A673 (cell line): ENCODE data around the gene SETX. TPM values are rescaled to one million over a fixed set of nuclear protein-coding genes. Genes with fewer than 3 reads are reported as not detected.

Source experiments
- BruUV-seq: library from RNA; stranded (reverse); fragments of 400-500 nt; replicated peaks from 2 replicates; lab custom pipeline; 2021; lab: Mats Ljungman, UMichigan
- CTCF ChIA-PET: fragments of 300-600 bp; sonication (Branson Sonifier 250); formaldehyde crosslinking; loops from one replicate; lab custom pipeline; 2022; ENCODE audit warnings: antibody characterized with exemption; lab: Charles Lee
- POLR2A ChIA-PET: fragments of 300-600 bp; sonication (Branson Sonifier 250); formaldehyde crosslinking; loops from one replicate; lab custom pipeline; 2022; ENCODE audit warnings: antibody characterized with exemption; ENCODE audit not compliant: low non-redundant PET; lab: Charles Lee
- DNase-seq: peaks from one replicate; pipeline ENCODE4 v3.0.0-alpha.2; 2015; ENCODE audit warnings: low spot score
- H3K27ac ChIP-seq: fragments of 200-600 bp; sonication (generic); 2 replicates; pipeline ENCODE4 v1.5.1; 2016; ENCODE audit warnings: mixed run types, low read depth, mild to moderate bottlenecking, mixed read lengths, antibody characterized with exemption, low read length; ENCODE audit not compliant: poor library complexity, severe bottlenecking
- H3K27me3 ChIP-seq: fragments of 200-600 bp; sonication (generic); replicated peaks from 2 replicates; pipeline ENCODE4 v1.6.1; 2017; ENCODE audit warnings: mixed run types, low read depth, mild to moderate bottlenecking, mixed read lengths, antibody characterized with exemption, low read length; ENCODE audit not compliant: insufficient read depth, poor library complexity
- H3K36me3 ChIP-seq: fragments of 200-600 bp; sonication (generic); 2 replicates; pipeline ENCODE4 v1.6.1; 2016; ENCODE audit warnings: mixed run types, mild to moderate bottlenecking, mixed read lengths, antibody characterized with exemption, low read length; ENCODE audit not compliant: insufficient read depth, poor library complexity, severe bottlenecking
- H3K4me1 ChIP-seq: fragments of 200-600 bp; sonication (generic); 2 replicates; pipeline ENCODE4 v1.6.1; 2017; ENCODE audit warnings: mixed run types, mild to moderate bottlenecking, mixed read lengths, antibody characterized with exemption, low read length; ENCODE audit not compliant: insufficient read depth, poor library complexity, severe bottlenecking
- H3K4me3 ChIP-seq: fragments of 200-600 bp; sonication (generic); 2 replicates; pipeline ENCODE4 v1.5.1; 2016; ENCODE audit warnings: low read depth, mixed run types, mild to moderate bottlenecking, mixed read lengths, low read length; ENCODE audit not compliant: poor library complexity, severe bottlenecking
- H3K9me3 ChIP-seq: fragments of 200-600 bp; sonication (generic); 2 replicates; pipeline ENCODE4 v1.6.1; 2016; ENCODE audit warnings: mixed run types, low read depth, mild to moderate bottlenecking, mixed read lengths, antibody characterized with exemption, low read length; ENCODE audit not compliant: poor library complexity, severe bottlenecking
- EZH2 ChIP-seq: fragments of 200-600 bp; sonication (generic); IDR thresholded peaks from 2 replicates; pipeline ENCODE4 v1.6.1; 2017; ENCODE audit warnings: borderline replicate concordance, low read depth, mild to moderate bottlenecking, mixed read lengths, antibody characterized with exemption, low read length; ENCODE audit not compliant: poor library complexity, severe bottlenecking
- intact Hi-C: fragments of 100-400 bp; cut with micrococcal nuclease; formaldehyde crosslinking; loops from one replicate; pipeline ENCODE4 v1.10.0; 2022; ENCODE audit not compliant: unreplicated experiment
- total RNA-seq: library from RNA; stranded (reverse); gene quantifications from 2 replicates; pipeline ENCODE4 v1.2.3, GENCODE V29; 2021
- TF ChIP-seq, protein P1 (sequence below): fragments of 300-800, 200-600 bp; sonication (generic); conservative IDR thresholded peaks from 2 replicates; pipeline ENCODE4 v1.5.1; 2017; ENCODE audit warnings: low read depth, mild to moderate bottlenecking, antibody characterized with exemption, low read length, moderate library complexity, mixed read lengths

Gene SETX
- total RNA-seq, 1 experiment from 2014 or later = 41.4 TPM

DNA sequence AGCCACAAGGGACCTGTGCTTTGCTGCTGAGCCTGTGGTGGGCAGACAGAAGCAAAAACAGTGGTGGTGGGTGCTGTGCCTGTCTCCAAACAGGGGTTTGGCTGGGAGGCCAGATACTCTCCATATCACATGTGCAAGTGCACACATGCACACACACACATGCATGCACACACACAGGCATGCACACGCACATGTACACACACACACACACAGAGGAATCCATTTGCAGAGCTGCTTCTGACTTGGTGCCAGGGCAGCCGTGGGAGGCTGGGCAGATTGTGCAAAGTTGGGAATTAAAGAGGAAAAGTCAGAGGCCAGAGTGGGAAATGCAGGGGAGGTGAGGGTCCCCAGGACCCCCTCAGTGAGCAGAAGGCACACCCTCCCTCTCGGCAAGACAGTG, 121.6 kb downstream of the SETX start:
- Histone ChIP-seq H3K36me3 (no peaks in the 10 kb centered on the region), H3K27me3 (no peaks in the 10 kb centered on the region), H3K4me3 (no peak overlapping the region), H3K27ac (no peak overlapping the region), H3K9me3 (no peaks in the 10 kb centered on the region), H3K4me1 (peaks cover 21% of the 10 kb centered on the region)
- intact Hi-C loops = loop anchor here (5.0 kb wide), 1 partner anchor 51 kb away; no protein-coding TSS in a partner anchor
- DNase-seq = no peak
- no TSS peak for BruUV-seq
- ChIA-PET CTCF (interaction anchor here (1.2 kb wide), 1 partner anchor 63 kb away, joined by 4 read pairs; no protein-coding TSS in a partner anchor), POLR2A (no interaction called here)
- TF ChIP-seq, protein P1, sequence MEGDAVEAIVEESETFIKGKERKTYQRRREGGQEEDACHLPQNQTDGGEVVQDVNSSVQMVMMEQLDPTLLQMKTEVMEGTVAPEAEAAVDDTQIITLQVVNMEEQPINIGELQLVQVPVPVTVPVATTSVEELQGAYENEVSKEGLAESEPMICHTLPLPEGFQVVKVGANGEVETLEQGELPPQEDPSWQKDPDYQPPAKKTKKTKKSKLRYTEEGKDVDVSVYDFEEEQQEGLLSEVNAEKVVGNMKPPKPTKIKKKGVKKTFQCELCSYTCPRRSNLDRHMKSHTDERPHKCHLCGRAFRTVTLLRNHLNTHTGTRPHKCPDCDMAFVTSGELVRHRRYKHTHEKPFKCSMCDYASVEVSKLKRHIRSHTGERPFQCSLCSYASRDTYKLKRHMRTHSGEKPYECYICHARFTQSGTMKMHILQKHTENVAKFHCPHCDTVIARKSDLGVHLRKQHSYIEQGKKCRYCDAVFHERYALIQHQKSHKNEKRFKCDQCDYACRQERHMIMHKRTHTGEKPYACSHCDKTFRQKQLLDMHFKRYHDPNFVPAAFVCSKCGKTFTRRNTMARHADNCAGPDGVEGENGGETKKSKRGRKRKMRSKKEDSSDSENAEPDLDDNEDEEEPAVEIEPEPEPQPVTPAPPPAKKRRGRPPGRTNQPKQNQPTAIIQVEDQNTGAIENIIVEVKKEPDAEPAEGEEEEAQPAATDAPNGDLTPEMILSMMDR = no peak
- TF ChIP-seq EZH2 = no peak

DNA sequence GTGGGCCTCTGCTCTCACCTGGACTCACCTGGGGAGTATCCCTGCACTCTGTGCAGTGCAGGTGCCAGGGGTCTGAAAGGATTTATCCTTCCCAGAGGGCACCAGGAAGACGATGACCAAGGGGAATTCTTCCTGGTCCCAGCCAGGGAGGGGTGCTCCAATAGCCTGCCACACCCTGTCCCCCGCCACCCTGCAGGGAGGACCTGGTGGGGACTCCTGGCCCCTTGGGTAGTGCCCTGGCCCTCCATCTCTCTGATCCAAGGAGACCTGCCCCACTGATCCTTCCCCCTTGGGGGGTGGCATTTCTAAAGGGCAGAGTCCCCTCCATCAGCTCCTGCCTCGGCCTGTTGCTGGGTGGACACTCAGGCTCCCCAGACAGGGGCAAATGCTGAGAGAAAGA, 122.3 kb downstream of the SETX start:
- Histone ChIP-seq H3K27ac (no peak overlapping the region), H3K4me3 (no peak overlapping the region), H3K27me3 (no peaks in the 10 kb centered on the region), H3K9me3 (no peaks in the 10 kb centered on the region), H3K4me1 (peaks cover 21% of the 10 kb centered on the region), H3K36me3 (no peaks in the 10 kb centered on the region)
- TF ChIP-seq, protein P1 = no peak
- no peak for TF ChIP-seq EZH2
- DNase-seq = no peak
- no TSS peak for BruUV-seq
- ChIA-PET CTCF (no interaction called here), POLR2A (no interaction called here)
- intact Hi-C loops = loop anchor here (5.0 kb wide), 1 partner anchor 50 kb away; no protein-coding TSS in a partner anchor

DNA sequence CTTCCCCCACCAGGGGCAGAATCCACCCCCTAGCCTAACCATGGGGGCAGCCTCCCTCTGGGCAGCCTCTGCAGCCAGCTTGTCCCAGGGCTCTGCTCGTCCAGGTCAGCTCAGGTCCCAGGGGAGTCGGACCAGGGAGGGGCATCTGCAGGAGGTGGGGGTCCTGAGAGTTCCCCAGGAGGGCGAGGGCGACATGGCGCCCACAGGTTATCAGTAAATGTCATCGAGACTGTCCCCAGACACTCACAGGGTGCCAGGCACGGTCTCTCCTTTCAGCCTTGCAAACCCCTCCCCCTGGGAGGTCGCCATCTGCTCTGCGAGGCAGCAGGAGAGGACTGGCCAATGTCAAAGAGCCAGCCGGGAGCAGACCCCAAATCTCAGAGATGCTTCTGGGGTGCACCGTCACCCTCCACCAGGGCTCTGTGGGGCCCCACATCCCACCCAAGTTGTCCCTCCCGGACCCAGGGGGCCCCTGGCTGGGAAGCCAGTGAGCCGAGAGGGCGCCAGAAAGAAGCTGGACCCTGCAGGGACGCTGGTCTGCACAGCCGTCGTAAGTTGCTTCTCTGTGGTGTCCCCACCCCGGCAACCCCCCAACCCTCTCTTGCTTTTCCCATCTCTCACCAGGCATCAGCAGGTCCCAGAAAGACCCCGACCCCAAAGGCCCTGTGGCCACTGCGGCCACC, 123.6 kb downstream of the SETX start:
- CTCF ChIA-PET = no interaction called here
- intact Hi-C loops = loop anchor here (5.0 kb wide), 1 partner anchor 49 kb away; no protein-coding TSS in a partner anchor

More for the DNA sequence above, 123.6 kb downstream of the SETX start:
- POLR2A ChIA-PET = no interaction called here
- H3K27ac ChIP-seq = no peak overlapping the region
- no TSS peak for BruUV-seq
- H3K27me3 ChIP-seq = no peaks in the 10 kb centered on the region
- DNase-seq = no peak
- H3K4me1 ChIP-seq = peaks cover 20% of the 10 kb centered on the region
- H3K9me3 ChIP-seq = no peaks in the 10 kb centered on the region
- TF ChIP-seq EZH2 = no peak
- TF ChIP-seq, protein P1 = no peak
- no peak overlapping the region for H3K4me3 ChIP-seq
- no peaks in the 10 kb centered on the region for H3K36me3 ChIP-seq
